ENCODE data around the gene LPP.

GRCh38 chr3:188607805-188608315 is 453.9 kb downstream of the LPP start:
- TF ChIP-seq, protein P1, sequence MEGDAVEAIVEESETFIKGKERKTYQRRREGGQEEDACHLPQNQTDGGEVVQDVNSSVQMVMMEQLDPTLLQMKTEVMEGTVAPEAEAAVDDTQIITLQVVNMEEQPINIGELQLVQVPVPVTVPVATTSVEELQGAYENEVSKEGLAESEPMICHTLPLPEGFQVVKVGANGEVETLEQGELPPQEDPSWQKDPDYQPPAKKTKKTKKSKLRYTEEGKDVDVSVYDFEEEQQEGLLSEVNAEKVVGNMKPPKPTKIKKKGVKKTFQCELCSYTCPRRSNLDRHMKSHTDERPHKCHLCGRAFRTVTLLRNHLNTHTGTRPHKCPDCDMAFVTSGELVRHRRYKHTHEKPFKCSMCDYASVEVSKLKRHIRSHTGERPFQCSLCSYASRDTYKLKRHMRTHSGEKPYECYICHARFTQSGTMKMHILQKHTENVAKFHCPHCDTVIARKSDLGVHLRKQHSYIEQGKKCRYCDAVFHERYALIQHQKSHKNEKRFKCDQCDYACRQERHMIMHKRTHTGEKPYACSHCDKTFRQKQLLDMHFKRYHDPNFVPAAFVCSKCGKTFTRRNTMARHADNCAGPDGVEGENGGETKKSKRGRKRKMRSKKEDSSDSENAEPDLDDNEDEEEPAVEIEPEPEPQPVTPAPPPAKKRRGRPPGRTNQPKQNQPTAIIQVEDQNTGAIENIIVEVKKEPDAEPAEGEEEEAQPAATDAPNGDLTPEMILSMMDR (IDR thresholded peaks at IDR 0.05), result no peak
- no peak for TF ChIP-seq POLR2A (IDR thresholded peaks at IDR 0.05)
